Activated CD4-positive, alpha-beta T cell treated with anti-CD3 and anti-CD28 coated beads, Interleukin-2, amount 50 U/mL, for 16 hours (primary cell): ENCODE measurements around the gene INHBE.
A peak's percentile ranks its signal among the peaks of the same experiment; 100 is the strongest.
"Not testable (repeated sequence)": the region's sequence is repeated elsewhere in the genome, so short reads cannot be mapped to it uniquely, and the experiment has no call there.

Source experiments
- DNase-seq: peaks from one replicate; pipeline ENCODE4 v3.0.0-alpha.2; 2020

INHBE gene

GRCh38 chr12:57441846-57442427 is 13.2 kb upstream of the INHBE start:
- DNase-seq, result no peak

- DNase-seq, result not testable (repeated sequence)
Measured at GRCh38 chr12:57444337-57444736, 10.8 kb upstream of the INHBE start.

- DNase-seq, result no peak
Measured at GRCh38 chr12:57444744-57445143, 10.4 kb upstream of the INHBE start.

- no peak for DNase-seq
Measured at GRCh38 chr12:57446292-57446960, 8.7 kb upstream of the INHBE start.

- no peak for DNase-seq
Measured at GRCh38 chr12:57448669-57449068, 6.4 kb upstream of the INHBE start.

GRCh38 chr12:57449375-57449774 is 5.7 kb upstream of the INHBE start:
- DNase-seq, result no peak

- DNase-seq, result no peak
Measured at GRCh38 chr12:57450057-57450456, 5.0 kb upstream of the INHBE start.

- DNase-seq, result no peak
Measured at GRCh38 chr12:57451233-57451778, 3.8 kb upstream of the INHBE start.

GRCh38 chr12:57452181-57452936 is 2.7 kb upstream of the INHBE start:
- DNase-seq, result no peak

GRCh38 chr12:57452937-57453509 is 2.1 kb upstream of the INHBE start:
- peak; percentile 51 for DNase-seq

GRCh38 chr12:57454213-57454565 is 918 bp upstream of the INHBE start:
- DNase-seq, result no peak

GRCh38 chr12:57455374-57456144 is 452 bp downstream of the INHBE start:
- DNase-seq, result no peak

- peak; percentile 73 for DNase-seq
Measured at GRCh38 chr12:57456145-57456700, 1.1 kb downstream of the INHBE start.

- no peak for DNase-seq
Measured at GRCh38 chr12:57456737-57457490, 1.8 kb downstream of the INHBE start.

- DNase-seq, result no peak
Measured at GRCh38 chr12:57458665-57459054, 3.6 kb downstream of the INHBE start.

- peak; percentile 96 for DNase-seq
Measured at GRCh38 chr12:57459055-57459749, 4.1 kb downstream of the INHBE start.

GRCh38 chr12:57459750-57460467 is 4.8 kb downstream of the INHBE start, which contains the start of gene GLI1:
Gene GLI1 (plus strand): TSS chr12:57459785. CDS start chr12:57463692, 3,907 bp downstream.
- DNase-seq, result no peak

GRCh38 chr12:57460468-57460784 is 5.3 kb downstream of the INHBE start:
- no peak for DNase-seq

GRCh38 chr12:57460841-57461275 is 5.8 kb downstream of the INHBE start:
- no peak for DNase-seq

GRCh38 chr12:57461276-57461916 is 6.3 kb downstream of the INHBE start:
- DNase-seq, result no peak
